Spinal cord (tissue), 10 donors: ENCODE data around the gene CSNK1G1. TPM values are rescaled to one million over a fixed set of nuclear protein-coding genes. Genes with fewer than 3 reads are reported as not detected.

Source experiments
- DNase-seq, 6 donors: peaks; one replicate each; pipeline versions ENCODE4 v3.0.0 to v3.0.0-alpha.2; 2013 to 2015; ENCODE audit warnings: low spot score in 6 of 6, low read depth in 4 of 6
- H3K27ac ChIP-seq: one replicate; pipeline ENCODE4 v1.5.1; 2013; ENCODE audit warnings: low read depth, low read length, control low read depth
- H3K27me3 ChIP-seq: one replicate; pipeline ENCODE4 v1.6.1; 2013; ENCODE audit warnings: low read length; ENCODE audit not compliant: control insufficient read depth, insufficient read depth
- H3K36me3 ChIP-seq: one replicate; pipeline ENCODE4 v1.6.1; 2013; ENCODE audit warnings: low read length; ENCODE audit not compliant: control insufficient read depth, insufficient read depth
- H3K4me1 ChIP-seq: one replicate; pipeline ENCODE4 v1.6.1; 2013; ENCODE audit warnings: low read length; ENCODE audit not compliant: control insufficient read depth, insufficient read depth
- H3K4me3 ChIP-seq: one replicate; pipeline ENCODE4 v1.5.1; 2013; ENCODE audit warnings: low read depth, low read length, control low read depth
- H3K9me3 ChIP-seq: one replicate; pipeline ENCODE4 v1.6.1; 2013; ENCODE audit warnings: low read length; ENCODE audit not compliant: control insufficient read depth, insufficient read depth
- WGBS: methylation state at CpG from one replicate; pipeline ENCODE4 v1.1.5; 2013; ENCODE audit warnings: missing lambda C conversion rate; ENCODE audit not compliant: insufficient coverage; 5-methylcytosine and 5-hydroxymethylcytosine counted together
- polyA plus RNA-seq, 2 donors: library from polyadenylated mRNA; unstranded; fragments of 120-200 nt; gene quantifications; one replicate each; pipeline ENCODE4 v1.2.1, GENCODE V29; 2013; ENCODE audit not compliant: insufficient read length in 2 of 2
- total RNA-seq, 2 donors: library from RNA; depleted of rRNA in 1 of 2; stranded (reverse); fragments of 120-200 nt in 1 of 2; fragments of >200 nt in 1 of 2; gene quantifications; one replicate each; pipeline versions ENCODE4 v1.2.3 to v1.2.4, GENCODE V29; 2013 to 2014
- donor health status: healthy.

CSNK1G1 gene
- total and polyA plus RNA-seq, 4 donors, result 12.4 to 33.1 (median 19.4) TPM

DNA sequence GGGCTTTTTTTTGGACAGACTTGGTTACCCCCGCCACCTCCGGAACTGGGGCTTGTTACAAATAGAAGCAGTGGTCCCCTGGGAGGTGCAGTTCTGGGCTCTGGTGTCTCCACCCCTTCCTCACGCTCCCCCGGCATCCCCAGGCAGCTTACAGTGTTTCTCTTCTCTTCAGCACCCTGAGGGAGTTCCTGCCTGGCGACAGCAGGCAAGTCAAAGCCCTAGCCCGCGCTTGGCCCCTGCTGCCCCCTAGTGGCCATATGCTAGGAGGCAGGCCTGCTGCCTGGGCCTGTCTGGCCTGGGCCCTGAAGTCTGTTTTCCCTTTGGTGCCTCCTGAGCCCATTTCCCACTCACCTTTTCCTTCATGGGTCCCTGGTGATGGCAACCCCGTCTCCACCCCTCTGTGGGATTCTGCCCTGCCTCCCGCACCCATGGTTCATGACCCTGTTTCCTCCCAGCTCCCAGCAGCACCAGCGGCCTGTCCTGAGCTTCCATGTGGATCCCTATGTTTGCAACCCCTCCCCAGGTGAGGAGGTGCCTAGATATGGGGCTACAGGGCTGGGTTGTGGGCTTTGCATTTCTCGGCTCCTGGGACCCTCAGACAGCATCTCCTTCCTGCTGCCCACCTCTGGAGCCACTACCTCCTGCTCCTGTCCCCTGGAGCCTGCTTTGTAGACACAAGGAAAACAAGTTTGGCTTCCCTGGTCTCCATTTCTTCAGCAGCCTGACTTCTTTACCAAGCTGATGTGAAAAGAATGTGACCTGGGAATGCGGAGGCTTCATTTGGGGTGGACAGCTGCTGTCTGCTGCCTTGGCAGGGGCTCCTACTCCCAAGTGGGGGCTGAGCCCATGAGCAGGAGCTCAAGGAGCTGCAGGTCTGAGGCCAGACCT is 202.2 kb downstream of the CSNK1G1 start:
- no peak overlapping the region for H3K4me3 ChIP-seq
- H3K4me1 ChIP-seq, result peaks cover 58% of the 10 kb centered on the region
- peaks cover 48% of the 10 kb centered on the region for H3K36me3 ChIP-seq
- H3K27me3 ChIP-seq, result peaks cover 15% of the 10 kb centered on the region
- WGBS, result 11% methylated on average over 9 of the region's 12 CpGs
- H3K9me3 ChIP-seq, result no peaks in the 10 kb centered on the region
- no peak overlapping the region for H3K27ac ChIP-seq
- peak; percentile 67 to 95 (median 80) for DNase-seq

DNA sequence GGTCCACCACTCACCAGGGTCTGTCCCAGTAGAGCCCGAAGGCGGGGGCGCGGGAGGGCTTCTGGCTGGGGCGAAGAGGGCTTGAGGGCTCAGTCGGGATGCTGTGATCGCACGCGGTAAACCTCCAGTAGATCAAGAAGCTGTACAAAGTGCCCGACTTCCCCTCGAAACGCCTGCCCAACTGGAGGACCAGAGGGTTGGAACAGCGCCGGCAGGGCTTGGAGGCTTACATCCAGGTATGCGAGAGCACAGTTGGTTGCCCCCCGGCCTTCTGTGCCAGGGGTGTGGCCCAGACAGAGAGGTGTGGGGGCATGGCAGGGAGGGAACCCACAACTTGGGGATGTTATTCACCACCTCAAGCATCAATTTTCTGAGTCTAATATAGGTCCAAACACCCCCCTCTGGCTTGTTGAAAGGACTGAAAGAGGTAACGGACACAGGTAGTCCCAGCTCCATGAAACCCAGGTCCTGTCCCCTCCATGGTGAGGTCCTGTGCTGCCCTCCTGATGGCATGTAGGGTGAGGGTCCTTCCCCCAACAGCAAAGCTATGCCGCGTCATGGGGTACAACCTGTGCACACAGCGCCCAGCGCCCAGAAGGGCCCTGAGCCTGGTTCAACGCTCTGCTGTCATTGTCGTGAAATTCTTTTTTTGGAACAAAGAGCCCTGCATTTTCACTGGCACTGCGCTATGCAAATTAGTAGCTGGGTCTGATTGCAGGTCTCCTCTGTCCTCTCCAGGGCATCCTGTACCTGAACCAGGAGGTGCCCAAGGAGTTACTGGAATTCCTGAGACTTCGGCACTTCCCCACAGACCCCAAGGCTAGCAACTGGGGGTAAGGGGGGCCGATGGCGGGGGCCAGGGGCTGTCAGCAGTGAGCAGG is 203.2 kb downstream of the CSNK1G1 start:
- 17% methylated on average over 21 of the region's 27 CpGs for WGBS
- Histone ChIP-seq H3K9me3 (no peaks in the 10 kb centered on the region), H3K27me3 (peaks cover 15% of the 10 kb centered on the region), H3K27ac (peak overlapping the region; percentile 7), H3K36me3 (peaks cover 38% of the 10 kb centered on the region), H3K4me1 (peaks cover 51% of the 10 kb centered on the region), H3K4me3 (peak overlapping the region; percentile 48)
- DNase-seq, result peak in 2 of 6 donors; percentile 40 to 48

DNA sequence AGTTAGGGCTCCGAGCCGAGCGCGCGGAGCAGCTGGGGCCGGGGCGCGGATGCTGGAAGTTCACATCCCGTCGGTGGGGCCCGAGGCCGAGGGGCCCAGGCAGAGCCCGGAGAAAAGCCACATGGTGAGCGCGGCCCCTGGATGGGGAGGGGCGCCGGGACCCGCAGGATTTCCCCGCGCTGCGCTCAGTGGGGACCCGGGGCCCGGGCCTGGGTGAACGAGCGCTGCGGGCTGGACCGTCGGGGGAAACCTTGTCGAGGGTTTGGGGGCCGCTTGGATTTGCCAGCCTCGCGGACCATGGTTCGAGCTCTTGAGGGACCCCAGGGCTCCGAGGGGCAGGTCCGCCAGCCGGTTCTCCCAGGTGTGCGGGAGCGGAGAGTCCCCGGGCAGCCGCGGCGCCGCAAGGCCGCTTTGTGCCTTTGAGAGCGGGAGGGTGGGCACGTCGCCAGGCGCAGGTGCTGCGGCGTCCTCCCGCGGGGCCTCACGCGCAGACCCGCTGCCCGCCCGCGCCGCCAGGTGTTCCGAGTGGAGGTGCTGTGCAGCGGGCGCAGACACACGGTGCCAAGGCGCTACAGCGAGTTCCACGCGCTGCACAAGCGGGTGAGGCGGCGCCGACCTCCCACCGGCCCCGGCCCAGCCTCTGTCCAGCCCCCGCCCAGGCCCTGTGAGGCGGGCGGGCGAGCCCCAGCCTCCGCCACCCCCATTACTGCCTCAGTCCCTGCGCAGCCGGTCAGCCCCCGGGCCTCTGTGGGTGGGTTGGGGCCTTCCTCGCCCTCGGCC is 204.1 kb downstream of the CSNK1G1 start, which contains the start of gene SNX22:
Gene SNX22 (plus strand): TSS at position 5 of the 780 bp plus-strand sequence. CDS start 45 bp downstream, at position 50.
- H3K27me3 ChIP-seq, result peaks cover 15% of the 10 kb centered on the region
- H3K4me1 ChIP-seq, result peaks cover 56% of the 10 kb centered on the region
- peak within 1 kb of the TSS; percentile 7 for H3K27ac ChIP-seq
- peaks cover 37% of the 10 kb centered on the region for H3K36me3 ChIP-seq
- H3K4me3 ChIP-seq, result peak within 1 kb of the TSS; percentile 48
- peak in 2 of 6 donors; percentile 46 to 63 for DNase-seq
- H3K9me3 ChIP-seq, result no peaks in the 10 kb centered on the region
- WGBS, result under 1% methylated on average over 83 of the region's 83 CpGs

DNA sequence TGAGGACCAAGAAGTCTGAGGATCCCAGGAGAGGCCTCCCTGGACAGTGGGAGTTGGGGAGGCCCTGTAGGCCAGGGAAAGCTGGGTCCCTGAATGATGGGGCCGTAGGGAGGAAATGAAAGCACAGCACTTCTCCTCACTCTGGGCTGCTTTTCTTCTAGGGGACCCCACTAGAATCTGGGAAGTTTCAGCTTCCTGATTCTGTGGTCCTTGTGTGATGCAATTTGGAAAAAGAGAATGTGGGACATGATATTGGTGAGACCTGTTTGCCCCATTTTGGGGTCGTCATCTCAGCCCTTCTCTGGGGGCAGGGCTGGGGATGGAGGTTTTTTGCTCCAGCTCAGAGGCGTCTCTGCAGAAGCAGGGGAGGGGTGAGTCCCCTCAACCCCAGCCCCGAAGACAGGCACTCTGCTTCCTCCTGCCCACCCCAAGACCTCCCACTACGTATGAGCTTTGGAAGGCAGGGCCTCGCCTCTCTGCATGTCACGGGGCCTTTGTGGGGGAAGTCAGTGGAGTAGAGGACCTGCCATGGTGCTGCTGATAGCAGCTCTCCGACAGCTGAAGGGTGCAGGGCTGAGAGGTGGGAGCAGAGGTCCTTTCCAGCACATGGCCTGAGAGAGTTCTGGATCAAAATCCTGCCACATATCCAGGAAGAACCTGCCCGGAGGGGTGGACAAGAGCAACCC is 205.9 kb downstream of the CSNK1G1 start:
- DNase-seq, result no peak
- H3K27ac ChIP-seq, result no peak overlapping the region
- WGBS, result 85% methylated on average over 3 of the region's 9 CpGs
- no peaks in the 10 kb centered on the region for H3K9me3 ChIP-seq
- H3K36me3 ChIP-seq, result peaks cover 31% of the 10 kb centered on the region
- H3K27me3 ChIP-seq, result peaks cover 15% of the 10 kb centered on the region
- peaks cover 62% of the 10 kb centered on the region for H3K4me1 ChIP-seq
- no peak overlapping the region for H3K4me3 ChIP-seq

DNA sequence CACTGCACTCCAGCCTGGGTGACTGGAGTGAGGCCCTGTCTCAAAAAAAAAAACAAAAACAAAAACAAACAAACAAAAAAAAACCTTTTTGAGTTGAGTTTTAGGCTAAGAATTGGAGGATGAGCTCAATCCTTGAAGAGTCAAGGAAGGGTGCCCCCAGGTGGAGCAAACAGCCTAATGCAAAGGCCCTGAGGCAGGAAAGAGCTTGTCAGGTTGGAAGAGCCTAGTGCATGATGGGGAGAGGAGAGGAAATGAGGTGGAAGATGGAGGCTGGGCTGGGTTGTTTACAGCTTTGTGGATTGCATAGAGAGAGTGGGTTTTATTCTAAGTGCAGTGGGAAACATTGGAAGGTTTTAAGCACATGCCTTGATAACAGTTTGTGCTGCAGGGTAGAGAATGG is 206.5 kb downstream of the CSNK1G1 start:
- peaks cover 33% of the 10 kb centered on the region for H3K36me3 ChIP-seq
- H3K9me3 ChIP-seq, result no peaks in the 10 kb centered on the region
- DNase-seq, result peak in 1 of 6 donors; percentile 24
- peaks cover 66% of the 10 kb centered on the region for H3K4me1 ChIP-seq
- peaks cover 15% of the 10 kb centered on the region for H3K27me3 ChIP-seq
- no peak overlapping the region for H3K4me3 ChIP-seq
- no peak overlapping the region for H3K27ac ChIP-seq

DNA sequence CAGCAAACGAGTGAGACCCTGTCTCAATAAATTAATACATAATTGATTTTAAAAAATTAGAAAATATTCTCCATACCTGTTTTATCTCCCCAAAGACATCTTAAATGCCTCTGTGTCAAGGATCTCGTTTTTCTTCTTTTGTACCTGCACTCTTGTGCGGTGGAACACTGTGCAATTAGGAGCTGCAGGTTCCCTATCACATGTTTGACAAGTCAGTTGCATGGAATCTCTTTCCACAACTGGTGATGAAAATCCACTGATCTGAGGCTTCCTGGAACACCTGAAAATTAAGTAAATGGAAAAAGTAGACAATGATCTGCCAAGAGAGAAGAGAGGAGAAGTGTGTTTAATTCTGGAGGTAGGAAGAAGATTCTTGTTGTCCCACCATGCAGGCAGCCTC is 207.4 kb downstream of the CSNK1G1 start:
- H3K27me3 ChIP-seq, result peaks cover 15% of the 10 kb centered on the region
- no peak overlapping the region for H3K4me3 ChIP-seq
- no peak overlapping the region for H3K27ac ChIP-seq
- 80% methylated on average over 2 of the region's 3 CpGs for whole genome bisulfite sequencing
- H3K9me3 ChIP-seq, result no peaks in the 10 kb centered on the region
- H3K4me1 ChIP-seq, result peaks cover 62% of the 10 kb centered on the region
- H3K36me3 ChIP-seq, result peaks cover 30% of the 10 kb centered on the region
- no peak for DNase-seq

DNA sequence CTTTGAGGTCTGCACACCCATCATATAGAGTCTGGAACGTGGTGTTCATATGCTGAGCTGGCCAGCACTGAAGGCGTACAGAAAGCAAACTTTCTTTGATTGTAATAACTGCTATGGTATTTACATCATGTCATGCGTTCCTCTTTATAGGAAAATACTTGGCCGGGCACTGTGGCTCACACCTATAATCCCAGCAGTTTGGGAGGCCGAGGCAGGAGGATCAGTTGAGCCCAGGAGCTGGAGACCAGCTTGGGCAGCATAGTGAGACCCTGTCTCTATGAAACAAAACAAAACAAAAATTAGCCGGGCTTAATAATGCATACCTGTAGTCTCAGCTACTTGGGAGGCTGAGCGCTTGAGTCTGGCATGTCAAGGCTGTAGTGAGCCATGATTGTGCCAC is 207.8 kb downstream of the CSNK1G1 start:
- WGBS, result 100% methylated on average over 2 of the region's 7 CpGs
- Histone ChIP-seq H3K27ac (no peak overlapping the region), H3K4me3 (no peak overlapping the region), H3K27me3 (peaks cover 14% of the 10 kb centered on the region), H3K4me1 (peaks cover 58% of the 10 kb centered on the region), H3K36me3 (peaks cover 31% of the 10 kb centered on the region), H3K9me3 (no peaks in the 10 kb centered on the region)
- no peak for DNase-seq

DNA sequence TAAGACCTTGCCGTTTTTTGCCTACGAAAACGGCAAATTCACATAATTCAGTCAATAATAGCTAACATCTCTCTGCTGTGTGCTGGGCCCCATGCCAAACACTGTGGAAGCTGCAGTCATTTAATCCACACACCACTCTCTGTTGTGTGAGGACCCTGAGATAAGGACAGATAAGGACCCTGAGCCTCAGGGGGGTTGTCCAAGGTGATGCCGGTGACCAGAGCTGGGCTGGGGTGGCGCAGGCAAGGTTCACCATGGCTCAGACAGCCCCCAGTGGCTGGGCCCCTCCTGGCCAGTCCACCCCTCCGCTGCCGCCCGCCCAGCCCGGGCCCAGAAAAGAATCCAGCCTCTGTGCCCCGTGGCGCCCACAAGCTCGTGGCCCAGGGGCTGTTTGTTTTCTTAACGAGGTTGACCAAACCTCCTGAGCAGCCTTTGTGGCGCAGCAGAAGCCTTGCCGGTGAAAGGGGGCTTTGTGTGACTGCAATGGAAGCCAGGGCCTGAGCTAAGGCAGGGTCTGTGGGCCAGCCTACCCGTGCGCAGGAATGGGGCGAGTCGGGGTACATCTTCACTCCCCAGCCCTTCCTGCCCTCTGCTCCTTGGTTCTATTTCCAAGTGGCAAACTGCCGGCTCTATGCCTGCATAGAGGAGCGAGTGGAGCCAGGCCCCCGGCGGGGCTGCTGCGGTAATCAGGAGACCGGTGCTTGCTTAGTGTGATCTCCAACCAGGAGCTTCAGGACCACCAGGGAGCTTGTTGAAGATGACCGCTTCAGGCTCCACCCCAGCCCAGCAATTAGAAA is 208.9 kb downstream of the CSNK1G1 start:
- Histone ChIP-seq H3K27ac (peak overlapping the region; percentile 73), H3K9me3 (no peaks in the 10 kb centered on the region), H3K27me3 (peaks cover 4% of the 10 kb centered on the region), H3K36me3 (peaks cover 37% of the 10 kb centered on the region), H3K4me1 (peaks cover 47% of the 10 kb centered on the region), H3K4me3 (no peak overlapping the region)
- WGBS, result 61% methylated on average over 23 of the region's 26 CpGs
- peak in 2 of 6 donors; percentile 61 to 71 for DNase-seq
